OCI-LY7 (cell line): ENCODE results near the gene GRK4. TPM values are rescaled to one million over a fixed set of nuclear protein-coding genes. Genes with fewer than 3 reads are reported as not detected.
A peak's percentile ranks its signal among the peaks of the same experiment; 100 is the strongest.

Source experiments
- BruUV-seq: library from RNA; stranded (reverse); fragments of 400-500 nt; replicated peaks from 2 replicates; lab custom pipeline; 2021; lab: Mats Ljungman, UMichigan
- CTCF ChIA-PET: fragments of 300-600 bp; sonication (Branson Sonifier 250); formaldehyde crosslinking; loops from one replicate; lab custom pipeline; 2022; ENCODE audit warnings: antibody characterized with exemption; ENCODE audit not compliant: unreplicated experiment; lab: Charles Lee
- POLR2A ChIA-PET: fragments of 300-600 bp; sonication (Branson Sonifier 250); formaldehyde crosslinking; loops from one replicate; lab custom pipeline; 2022; ENCODE audit warnings: antibody characterized with exemption; lab: Charles Lee
- DNase-seq: peaks from one replicate; pipeline ENCODE4 v3.0.0-alpha.2; 2015; ENCODE audit warnings: low spot score
- H2AFZ ChIP-seq: fragments of 200-600 bp; sonication (generic), shearing (Covaris generic); 2 replicates; pipeline ENCODE4 v1.6.1; 2014; ENCODE audit warnings: mild to moderate bottlenecking, antibody characterized with exemption, low read length, moderate library complexity
- H3K27ac ChIP-seq: fragments of 200-600 bp; sonication (generic); 2 replicates; pipeline ENCODE4 v1.5.1; 2014; ENCODE audit warnings: mixed run types, low read depth, mild to moderate bottlenecking, moderate library complexity, low read length, inconsistent platforms; ENCODE audit not compliant: poor library complexity, severe bottlenecking
- H3K36me3 ChIP-seq: fragments of 200-600 bp; sonication (generic); 2 replicates; pipeline ENCODE4 v1.6.1; 2014; ENCODE audit warnings: mild to moderate bottlenecking, antibody characterized with exemption, low read length, moderate library complexity, mixed read lengths; ENCODE audit not compliant: insufficient read depth
- H3K4me1 ChIP-seq: fragments of 200-600 bp; sonication (generic); 2 replicates; pipeline ENCODE4 v1.5.1; 2014; ENCODE audit warnings: mild to moderate bottlenecking, low read length; ENCODE audit not compliant: insufficient read depth, poor library complexity, severe bottlenecking
- H3K4me2 ChIP-seq: fragments of 200-600 bp; sonication (generic); 2 replicates; pipeline ENCODE4 v1.6.1; 2014; ENCODE audit warnings: mild to moderate bottlenecking, low read length
- H3K4me3 ChIP-seq: fragments of 200-600 bp; sonication (generic); 2 replicates; pipeline ENCODE4 v1.5.1; 2014; ENCODE audit warnings: mild to moderate bottlenecking, low read depth, low read length; ENCODE audit not compliant: poor library complexity, severe bottlenecking
- H3K79me2 ChIP-seq: fragments of 200-600 bp; sonication (generic); 2 replicates; pipeline ENCODE4 v1.6.1; 2016; ENCODE audit warnings: low read depth, mild to moderate bottlenecking, low read length, moderate library complexity, mixed read lengths; ENCODE audit not compliant: insufficient read depth
- H3K9me2 ChIP-seq: fragments of 200-600 bp; sonication (generic); 2 replicates; pipeline ENCODE4 v1.6.1; 2016; ENCODE audit warnings: mild to moderate bottlenecking, low read length, mixed read lengths; ENCODE audit not compliant: insufficient read depth
- H3K9me3 ChIP-seq: fragments of 200-600 bp; sonication (generic); 2 replicates; pipeline ENCODE4 v1.6.1; 2014; ENCODE audit warnings: mild to moderate bottlenecking, mixed run types, low read length, mixed read lengths
- H4K20me1 ChIP-seq: fragments of 200-600 bp; sonication (generic); 2 replicates; pipeline ENCODE4 v1.6.1; 2014; ENCODE audit warnings: mild to moderate bottlenecking, antibody characterized with exemption, low read length, moderate library complexity, mixed read lengths; ENCODE audit not compliant: insufficient read depth
- CTCF ChIP-seq: fragments of 200-600 bp; sonication (generic); conservative IDR thresholded peaks from 2 replicates; pipeline ENCODE4 v1.5.1; 2014; ENCODE audit warnings: mild to moderate bottlenecking, antibody characterized with exemption, low read length, moderate library complexity, mixed read lengths
- EZH2phosphoT487 ChIP-seq: fragments of 200-600 bp; sonication (generic); IDR thresholded peaks from 2 replicates; pipeline ENCODE4 v1.6.1; 2018; ENCODE audit warnings: low read depth, borderline replicate concordance, mild to moderate bottlenecking, mixed run types, antibody characterized with exemption, low read length, moderate library complexity, mixed read lengths
- intact Hi-C: fragments of 100-400 bp; cut with micrococcal nuclease; formaldehyde crosslinking; loops from one replicate; pipeline ENCODE4 v1.10.0; 2022; ENCODE audit not compliant: unreplicated experiment
- total RNA-seq, 2 experiments: library from RNA; depleted of rRNA in 1 of 2; stranded (reverse); fragments of >200 nt in 1 of 2; shearing (Covaris generic) in 1 of 2; gene quantifications; 2 replicates each; pipeline ENCODE4 v1.2.3, GENCODE V29; 2014 to 2022

The GRK4 gene
- total RNA-seq, 2 experiments from 2014 or later: 6.5 to 9.1 TPM

- Histone ChIP-seq H3K4me2 (peak overlapping the region; percentile 74), H2AFZ (no peak overlapping the region), H3K36me3 (peaks cover 50% of the 10 kb centered on the region), H3K27ac (no peak overlapping the region), H3K4me3 (peak overlapping the region; percentile 76), H4K20me1 (no peaks in the 10 kb centered on the region), H3K9me3 (no peaks in the 10 kb centered on the region), H3K4me1 (peaks cover 56% of the 10 kb centered on the region), H3K9me2 (no peaks in the 10 kb centered on the region), H3K79me2 (no peaks in the 10 kb centered on the region)
- no TSS peak for BruUV-seq
- intact Hi-C loops: loop anchor here (5.0 to 10.0 kb wide), 4 partner anchors 81 to 468 kb away; partner anchors contain the start of gene RNF4
- no peak for DNase-seq
- ChIA-PET CTCF (interaction anchor here (0.6 kb wide), 1 partner anchor 34 kb away, joined by 3 read pairs; no protein-coding TSS in a partner anchor), POLR2A (interaction anchor here (0.5 kb wide), 1 partner anchor 148 kb away, joined by 6 read pairs; no protein-coding TSS in a partner anchor)
- TF ChIP-seq EZH2phosphoT487: no peak
- TF ChIP-seq CTCF: no peak
Measured at GRCh38 chr4:2932951-2933565, 30.3 kb upstream of the GRK4 start.

GRCh38 chr4:2933566-2934076, 29.8 kb upstream of the GRK4 start:
- BruUV-seq: no TSS peak
- TF ChIP-seq EZH2phosphoT487: no peak
- no peak for DNase-seq
- Histone ChIP-seq H3K4me1 (peaks cover 56% of the 10 kb centered on the region), H3K4me2 (peak overlapping the region; percentile 74), H3K79me2 (no peaks in the 10 kb centered on the region), H3K36me3 (peaks cover 55% of the 10 kb centered on the region), H2AFZ (no peak overlapping the region), H3K4me3 (peak overlapping the region; percentile 76), H3K9me2 (no peaks in the 10 kb centered on the region), H4K20me1 (no peaks in the 10 kb centered on the region), H3K9me3 (no peaks in the 10 kb centered on the region), H3K27ac (no peak overlapping the region)
- ChIA-PET POLR2A (interaction anchor here (0.5 kb wide), 1 partner anchor 148 kb away, joined by 6 read pairs; no protein-coding TSS in a partner anchor), CTCF (no interaction called here)
- intact Hi-C loops: loop anchor here (5.0 to 10.0 kb wide), 4 partner anchors 81 to 469 kb away; partner anchors contain the start of gene RNF4

- DNase-seq: peak; percentile 28
- no peak overlapping the region for H3K27ac ChIP-seq
- H4K20me1 ChIP-seq: no peaks in the 10 kb centered on the region
- BruUV-seq: no TSS peak
- intact Hi-C loops: loop anchor here (5.0 to 10.0 kb wide), 4 partner anchors 82 to 469 kb away; partner anchors contain the start of gene RNF4
- H3K79me2 ChIP-seq: no peaks in the 10 kb centered on the region
- H3K9me3 ChIP-seq: no peaks in the 10 kb centered on the region
- no peak overlapping the region for H2AFZ ChIP-seq
- no peaks in the 10 kb centered on the region for H3K9me2 ChIP-seq
- H3K4me3 ChIP-seq: peak overlapping the region; percentile 98
- ChIA-PET CTCF (no interaction called here), POLR2A (no interaction called here)
- TF ChIP-seq CTCF (no peak), EZH2phosphoT487 (no peak)
- peak overlapping the region; percentile 74 for H3K4me2 ChIP-seq
- peaks cover 55% of the 10 kb centered on the region for H3K36me3 ChIP-seq
- peaks cover 56% of the 10 kb centered on the region for H3K4me1 ChIP-seq
Measured at GRCh38 chr4:2934077-2934812, 29.1 kb upstream of the GRK4 start.
